Measurements from ENCODE around the gene SETD1B. TPM values are rescaled to one million over a fixed set of nuclear protein-coding genes. Genes with fewer than 3 reads are reported as not detected.
A peak's percentile ranks its signal among the peaks of the same experiment; 100 is the strongest.

SETD1B gene
- total and polyA plus RNA-seq, 2 of the 4 experiments (the other 2 are of a cell fraction) = 0.90 to 5.1 TPM

GRCh38 chr12:121789233-121789781, 14.5 kb upstream of the SETD1B start:
- Histone ChIP-seq H3K4me2 (ENCODE audit: low read depth, low read length) (no peak overlapping the region), H3K4me3 (ENCODE audit: insufficient read depth, low read depth, low read length) (no peak overlapping the region), H3K27me3 (ENCODE audit: control insufficient read depth, insufficient read depth, low read length) (no peaks in the 10 kb centered on the region), H2BK15ac (ENCODE audit: low read depth, low read length) (no peak overlapping the region), H3K4ac (ENCODE audit: low read depth, low read length) (no peak overlapping the region), H3K9me3 (ENCODE audit: control insufficient read depth, insufficient read depth, low read length) (no peaks in the 10 kb centered on the region), H3K79me1 (ENCODE audit: low read depth in 1 of 2, low read length in 2 of 2) (peaks cover 0 to 8% of the 10 kb centered on the region in 2 experiments; a peak in 2 of 4 replicates), H4K5ac (ENCODE audit: low read depth, low read length) (no peak overlapping the region), H3K56ac (ENCODE audit: extremely low read depth, insufficient read depth, low read length) (no peak overlapping the region), H4K20me1 (ENCODE audit: insufficient read depth, low read length) (peaks cover 14% of the 10 kb centered on the region; the same call in 1 of the 2 replicates), H3K27ac (ENCODE audit: insufficient read depth, low read length) (no peak overlapping the region), H3K14ac (replicated peaks; ENCODE audit: low read depth, low read length) (no peak overlapping the region), H3K9me1 (ENCODE audit: insufficient read depth, low read length) (peaks cover 9% of the 10 kb centered on the region; the same call in 1 of the 2 replicates), H2BK5ac (ENCODE audit: low read depth, low read length, poor library complexity, severe bottlenecking) (no peak overlapping the region), H4K91ac (ENCODE audit: insufficient read depth, low read depth, low read length) (no peak overlapping the region), H3K36me3 (ENCODE audit: control insufficient read depth, insufficient read depth, low read length) (no peaks in the 10 kb centered on the region), H3K18ac (ENCODE audit: low read depth, low read length) (no peak overlapping the region), H2BK120ac (ENCODE audit: low read depth, low read length) (no peak overlapping the region), H2AK5ac (ENCODE audit: low read depth, low read length) (no peak overlapping the region), H3K23ac (ENCODE audit: low read depth, low read length) (no peak overlapping the region), H3K9ac (ENCODE audit: low read depth, low read length) (no peak overlapping the region), H2AK9ac (replicated peaks; ENCODE audit: low read depth, low read length, poor library complexity) (peak overlapping the region; percentile 80), H2AFZ (replicated peaks; ENCODE audit: low read length, poor library complexity) (no peak overlapping the region), H2BK20ac (ENCODE audit: low read depth, low read length) (no peak overlapping the region), H3K4me1 (ENCODE audit: control insufficient read depth, insufficient read depth, low read length) (peaks cover 5% of the 10 kb centered on the region), H4K8ac (ENCODE audit: low read depth in 2 of 2, low read length in 2 of 2) (no peak overlapping the region)
- ATAC-seq (ENCODE audit: low read depth) = no peak
- no TSS peak for BruUV-seq (replicated peaks)
- CTCF ChIA-PET = no interaction called here
- in situ Hi-C loops (cut with MboI; ENCODE audit: low sequenced_read_pairs) (no loop called here), intact Hi-C loops (cut with micrococcal nuclease) (no loop called here), dilution Hi-C loops (cut with HindIII; ENCODE audit: low sequenced_read_pairs, unreplicated experiment) (no loop called here)
- 96% methylated on average over 8 of the region's 13 CpGs; no CpG with 5 or more reads in 1 of the 2 experiments for WGBS, 2 experiments (ENCODE audit: extremely low coverage in 2 of 2, insufficient read length in 1 of 2)
- TF ChIP-seq MXI1 (IDR thresholded peaks at IDR 0.05; ENCODE audit: borderline replicate concordance, low read depth, low read length) (no peak), SMC3 (IDR thresholded peaks at IDR 0.05; ENCODE audit: low read depth, low read length) (no peak), RAD21 (IDR thresholded peaks at IDR 0.05; ENCODE audit: low read length) (no peak), RFX5 (IDR thresholded peaks at IDR 0.05; ENCODE audit: low read depth, low read length) (no peak), CTCF (conservative IDR thresholded peaks at IDR 0.05; ENCODE audit: low read depth, low read length) (no peak), BHLHE40 (IDR thresholded peaks at IDR 0.05; ENCODE audit: low read depth, low read length) (no peak), POLR2A (IDR thresholded peaks at IDR 0.05; ENCODE audit: low read depth, low read length) (no peak), MAZ (IDR thresholded peaks at IDR 0.05; ENCODE audit: borderline replicate concordance, low read depth, low read length) (no peak), NFE2L2 (IDR thresholded peaks at IDR 0.05; ENCODE audit: low read depth, low read length) (no peak), RCOR1 (IDR thresholded peaks at IDR 0.05; ENCODE audit: insufficient replicate concordance, low read length) (no peak), MAFK (IDR thresholded peaks at IDR 0.05; ENCODE audit: low read depth, low read length) (no peak)
- TF ChIP-seq, protein P1, sequence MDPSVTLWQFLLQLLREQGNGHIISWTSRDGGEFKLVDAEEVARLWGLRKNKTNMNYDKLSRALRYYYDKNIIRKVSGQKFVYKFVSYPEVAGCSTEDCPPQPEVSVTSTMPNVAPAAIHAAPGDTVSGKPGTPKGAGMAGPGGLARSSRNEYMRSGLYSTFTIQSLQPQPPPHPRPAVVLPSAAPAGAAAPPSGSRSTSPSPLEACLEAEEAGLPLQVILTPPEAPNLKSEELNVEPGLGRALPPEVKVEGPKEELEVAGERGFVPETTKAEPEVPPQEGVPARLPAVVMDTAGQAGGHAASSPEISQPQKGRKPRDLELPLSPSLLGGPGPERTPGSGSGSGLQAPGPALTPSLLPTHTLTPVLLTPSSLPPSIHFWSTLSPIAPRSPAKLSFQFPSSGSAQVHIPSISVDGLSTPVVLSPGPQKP (IDR thresholded peaks at IDR 0.05; ENCODE audit: borderline replicate concordance, low read depth, low read length) = no peak
- POLR2A ChIA-PET (ENCODE audit: unreplicated experiment) = no interaction called here
- DNase-seq = no peak

Data from IMR-90 (cell line).